IMR-90 (cell line): ENCODE results near the gene AQP1. TPM values are rescaled to one million over a fixed set of nuclear protein-coding genes. Genes with fewer than 3 reads are reported as not detected.

Experiments
- ATAC-seq: fragments of 200-7000 bp; cut with Tn5 transposase; 2 replicates; pipeline ENCODE4 v1.9.1; 2020; ENCODE audit warnings: low read depth, mild to moderate bottlenecking, moderate library complexity
- BruUV-seq: library from RNA; stranded (reverse); fragments of 400-500 nt; replicated peaks from 2 replicates; lab custom pipeline; 2021; lab: Mats Ljungman, UMichigan
- CTCF ChIA-PET: fragments of 300-600 bp; formaldehyde crosslinking; extraction: SDS; loops from one replicate; lab custom pipeline; 2021; ENCODE audit warnings: antibody characterized with exemption; lab: Yijun Ruan, JAX
- POLR2A ChIA-PET: fragments of 300-600 bp; sonication (Branson Sonifier 250); formaldehyde crosslinking; loops from one replicate; lab custom pipeline; 2022; ENCODE audit warnings: antibody characterized with exemption; ENCODE audit not compliant: unreplicated experiment; lab: Charles Lee
- DNase-seq: peaks from one replicate; pipeline ENCODE4 v3.0.0; 2013
- H2AFZ ChIP-seq: replicated peaks from 2 replicates; pipeline ENCODE3; 2013; ENCODE audit warnings: low read length, mild to moderate bottlenecking; ENCODE audit not compliant: poor library complexity
- H2AK5ac ChIP-seq: 2 replicates; pipeline ENCODE4 v1.6.1; 2013; ENCODE audit warnings: low read depth, low read length, inconsistent platforms
- H2AK9ac ChIP-seq: replicated peaks from 2 replicates; pipeline ENCODE3; 2013; ENCODE audit warnings: mild to moderate bottlenecking, low read depth, low read length, moderate library complexity; ENCODE audit not compliant: poor library complexity
- H2BK120ac ChIP-seq: 2 replicates; pipeline ENCODE4 v1.6.1; 2013; ENCODE audit warnings: low read depth, low read length, inconsistent platforms
- H2BK15ac ChIP-seq: 3 replicates; pipeline ENCODE4 v1.6.1; 2013; ENCODE audit warnings: low read depth, low read length, inconsistent platforms
- H2BK20ac ChIP-seq: 2 replicates; pipeline ENCODE4 v1.6.1; 2013; ENCODE audit warnings: low read depth, mild to moderate bottlenecking, inconsistent platforms, low read length, moderate library complexity
- H2BK5ac ChIP-seq: 2 replicates; pipeline ENCODE4 v1.6.1; 2013; ENCODE audit warnings: mild to moderate bottlenecking, low read depth, low read length, inconsistent platforms; ENCODE audit not compliant: poor library complexity, severe bottlenecking
- H3K14ac ChIP-seq: replicated peaks from 2 replicates; pipeline ENCODE4 v1.6.1; 2013; ENCODE audit warnings: low read depth, low read length, inconsistent platforms
- H3K18ac ChIP-seq: 2 replicates; pipeline ENCODE4 v1.6.1; 2013; ENCODE audit warnings: low read depth, low read length, control low read depth
- H3K23ac ChIP-seq: 2 replicates; pipeline ENCODE4 v1.6.1; 2013; ENCODE audit warnings: low read depth, low read length, inconsistent platforms
- H3K27ac ChIP-seq: 2 replicates; pipeline ENCODE4 v1.5.1; 2013; ENCODE audit warnings: mild to moderate bottlenecking, control low read depth, low read length; ENCODE audit not compliant: insufficient read depth
- H3K27me3 ChIP-seq: 2 replicates; pipeline ENCODE4 v1.6.1; 2013; ENCODE audit warnings: low read length; ENCODE audit not compliant: control insufficient read depth, insufficient read depth
- H3K36me3 ChIP-seq: 2 replicates; pipeline ENCODE4 v1.6.1; 2013; ENCODE audit warnings: low read length, mixed read lengths; ENCODE audit not compliant: control insufficient read depth, insufficient read depth
- H3K4ac ChIP-seq: 2 replicates; pipeline ENCODE4 v1.6.1; 2013; ENCODE audit warnings: low read depth, low read length, inconsistent platforms
- H3K4me1 ChIP-seq: 2 replicates; pipeline ENCODE4 v1.6.1; 2013; ENCODE audit warnings: low read length, mixed read lengths; ENCODE audit not compliant: control insufficient read depth, insufficient read depth
- H3K4me2 ChIP-seq: 2 replicates; pipeline ENCODE4 v1.6.1; 2013; ENCODE audit warnings: low read depth, mild to moderate bottlenecking, control low read depth, low read length, moderate library complexity
- H3K4me3 ChIP-seq: 2 replicates; pipeline ENCODE4 v1.5.1; 2013; ENCODE audit warnings: low read depth, mild to moderate bottlenecking, control low read depth, low read length, moderate library complexity; ENCODE audit not compliant: insufficient read depth
- H3K56ac ChIP-seq: 2 replicates; pipeline ENCODE4 v1.6.1; 2013; ENCODE audit warnings: low read length, inconsistent platforms; ENCODE audit not compliant: insufficient read depth; ENCODE audit errors: extremely low read depth
- H3K79me1 ChIP-seq, 2 experiments: 2 replicates each; pipeline ENCODE4 v1.6.1; 2013; ENCODE audit warnings: low read length in 2 of 2, inconsistent platforms in 1 of 2, low read depth in 1 of 2
- H3K9ac ChIP-seq: 2 replicates; pipeline ENCODE4 v1.6.1; 2013; ENCODE audit warnings: low read depth, low read length, control low read depth
- H3K9me1 ChIP-seq: 2 replicates; pipeline ENCODE4 v1.6.1; 2013; ENCODE audit warnings: low read length, inconsistent platforms; ENCODE audit not compliant: insufficient read depth
- H3K9me3 ChIP-seq: 2 replicates; pipeline ENCODE4 v1.6.1; 2013; ENCODE audit warnings: low read length; ENCODE audit not compliant: control insufficient read depth, insufficient read depth
- H4K20me1 ChIP-seq: 2 replicates; pipeline ENCODE4 v1.6.1; 2013; ENCODE audit warnings: low read length, inconsistent platforms; ENCODE audit not compliant: insufficient read depth
- H4K5ac ChIP-seq: 2 replicates; pipeline ENCODE4 v1.6.1; 2013; ENCODE audit warnings: mild to moderate bottlenecking, low read depth, low read length, control low read depth
- H4K8ac ChIP-seq, 2 experiments: 2 replicates each; pipeline ENCODE4 v1.6.1; 2013; ENCODE audit warnings: low read depth in 2 of 2, low read length in 2 of 2, control low read depth in 1 of 2, inconsistent platforms in 1 of 2
- H4K91ac ChIP-seq: 2 replicates; pipeline ENCODE4 v1.6.1; 2013; ENCODE audit warnings: low read depth, low read length, inconsistent platforms; ENCODE audit not compliant: insufficient read depth
- BHLHE40 ChIP-seq: fragments of 150-350 bp; IDR thresholded peaks from 2 replicates; pipeline ENCODE4 v1.6.1; 2016; ENCODE audit warnings: mild to moderate bottlenecking, low read depth, low read length
- MAFK ChIP-seq: IDR thresholded peaks from 2 replicates; pipeline ENCODE4 v1.6.1; 2012; ENCODE audit warnings: low read depth, low read length, improper control_type of control experiment
- RAD21 ChIP-seq: IDR thresholded peaks from 2 replicates; pipeline ENCODE4 v1.6.1; 2012; ENCODE audit warnings: low read length, improper control_type of control experiment
- WGBS, 2 experiments: methylation state at CpG; one replicate each; pipeline versions ENCODE4 v1.1.5 to v1.1.7; 2013; ENCODE audit warnings: missing lambda C conversion rate in 2 of 2; ENCODE audit not compliant: insufficient read length in 1 of 2; ENCODE audit errors: extremely low coverage in 2 of 2; 5-methylcytosine and 5-hydroxymethylcytosine counted together
- dilution Hi-C: fragments of 300-500 bp; cut with HindIII; formaldehyde crosslinking; loops from one replicate; pipeline ENCODE4 v1.14.3; 2018; ENCODE audit warnings: low sequenced_read_pairs; ENCODE audit not compliant: unreplicated experiment
- in situ Hi-C: fragments of 300-500 bp; cut with MboI; formaldehyde crosslinking; loops from 3 replicates; pipeline ENCODE4 v1.14.3; 2019; ENCODE audit warnings: low sequenced_read_pairs, inconsistent platforms, mixed read lengths
- intact Hi-C: fragments of 100-400 bp; cut with micrococcal nuclease; formaldehyde crosslinking; loops from 2 replicates; pipeline ENCODE4 v1.10.0; 2022
- polyA plus RNA-seq, 3 experiments: library from polyadenylated mRNA; depleted of rRNA; stranded (reverse); fragments of >200 nt; gene quantifications; 2 replicates each; pipeline ENCODE4 v1.2.3, GENCODE V29; 2012; ENCODE audit warnings: low replicate concordance in 1 of 3
- total RNA-seq: library from RNA; depleted of rRNA; stranded (reverse); fragments of >200 nt; gene quantifications from 2 replicates; pipeline ENCODE4 v1.2.3, GENCODE V29; 2012

AQP1 gene
- total and polyA plus RNA-seq, 2 of the 4 experiments (the other 2 are of a cell fraction): 0.18 to 0.39 TPM

DNA sequence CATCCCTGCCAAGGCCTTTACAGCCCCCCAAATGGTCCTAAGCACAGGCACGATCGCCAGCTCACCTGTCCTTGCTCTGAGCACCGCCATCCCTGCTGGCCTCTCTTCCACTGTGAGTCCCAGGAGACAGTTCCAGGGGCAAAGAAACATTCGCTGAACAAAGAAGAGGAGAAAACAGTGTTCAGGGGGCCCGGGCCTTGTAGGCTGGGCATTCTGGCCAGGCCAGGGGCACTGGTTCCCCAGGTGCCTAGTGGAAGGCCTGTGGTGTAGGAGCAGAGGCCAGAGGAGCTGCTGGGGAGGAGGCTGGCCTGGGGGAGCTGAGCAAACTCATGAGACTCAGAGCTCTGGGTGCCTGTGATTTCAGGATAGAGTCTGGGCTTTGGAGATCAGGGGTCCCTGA is 22.6 kb downstream of the AQP1 start:
- Histone ChIP-seq H3K4ac (no peak overlapping the region), H3K4me3 (no peak overlapping the region), H3K9me3 (no peaks in the 10 kb centered on the region), H3K27me3 (peaks cover 26% of the 10 kb centered on the region), H4K8ac (no peak overlapping the region), H2AK9ac (no peak overlapping the region), H4K5ac (no peak overlapping the region), H3K36me3 (no peaks in the 10 kb centered on the region), H2BK5ac (no peak overlapping the region), H3K14ac (no peak overlapping the region), H4K20me1 (no peaks in the 10 kb centered on the region), H3K9me1 (no peaks in the 10 kb centered on the region), H3K56ac (no peak overlapping the region), H3K9ac (no peak overlapping the region), H4K91ac (no peak overlapping the region), H2BK120ac (no peak overlapping the region), H2AFZ (no peak overlapping the region), H2BK20ac (no peak overlapping the region), H3K27ac (no peak overlapping the region), H3K4me2 (no peak overlapping the region), H2AK5ac (no peak overlapping the region), H3K4me1 (no peaks in the 10 kb centered on the region), H3K23ac (no peak overlapping the region), H3K18ac (no peak overlapping the region), H2BK15ac (no peak overlapping the region), H3K79me1 (no peaks in the 10 kb centered on the region)
- TF ChIP-seq RAD21 (no peak), MAFK (no peak), BHLHE40 (no peak)
- dilution Hi-C loops (no loop called here), in situ Hi-C loops (no loop called here), intact Hi-C loops (no loop called here)
- no CpG with 5 or more reads among the region's 5 CpGs for WGBS, 2 experiments
- ATAC-seq: no peak
- CTCF ChIA-PET: interaction anchor here (0.7 to 1.2 kb wide), 2 partner anchors 9 to 49 kb away, joined by 3 read pairs; no protein-coding TSS in a partner anchor
- no TSS peak for BruUV-seq
- DNase-seq: no peak
- POLR2A ChIA-PET: no interaction called here
